ENCODE data around the gene CCNQ.

- TF ChIP-seq ELF1 (IDR thresholded peaks at IDR 0.05; ENCODE audit: borderline replicate concordance, low read depth) (no peak), YY1 (IDR thresholded peaks at IDR 0.05; ENCODE audit: extremely low read depth, insufficient replicate concordance, low read depth, low read length) (no peak)
- TF ChIP-seq, protein P1, sequence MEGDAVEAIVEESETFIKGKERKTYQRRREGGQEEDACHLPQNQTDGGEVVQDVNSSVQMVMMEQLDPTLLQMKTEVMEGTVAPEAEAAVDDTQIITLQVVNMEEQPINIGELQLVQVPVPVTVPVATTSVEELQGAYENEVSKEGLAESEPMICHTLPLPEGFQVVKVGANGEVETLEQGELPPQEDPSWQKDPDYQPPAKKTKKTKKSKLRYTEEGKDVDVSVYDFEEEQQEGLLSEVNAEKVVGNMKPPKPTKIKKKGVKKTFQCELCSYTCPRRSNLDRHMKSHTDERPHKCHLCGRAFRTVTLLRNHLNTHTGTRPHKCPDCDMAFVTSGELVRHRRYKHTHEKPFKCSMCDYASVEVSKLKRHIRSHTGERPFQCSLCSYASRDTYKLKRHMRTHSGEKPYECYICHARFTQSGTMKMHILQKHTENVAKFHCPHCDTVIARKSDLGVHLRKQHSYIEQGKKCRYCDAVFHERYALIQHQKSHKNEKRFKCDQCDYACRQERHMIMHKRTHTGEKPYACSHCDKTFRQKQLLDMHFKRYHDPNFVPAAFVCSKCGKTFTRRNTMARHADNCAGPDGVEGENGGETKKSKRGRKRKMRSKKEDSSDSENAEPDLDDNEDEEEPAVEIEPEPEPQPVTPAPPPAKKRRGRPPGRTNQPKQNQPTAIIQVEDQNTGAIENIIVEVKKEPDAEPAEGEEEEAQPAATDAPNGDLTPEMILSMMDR (IDR thresholded peaks at IDR 0.05 in 2 of 3, conservative IDR thresholded peaks at IDR 0.05 in 1 of 3; ENCODE audit: borderline replicate concordance in 1 of 3, insufficient read depth in 1 of 3, low read depth in 2 of 3, low read length in 2 of 3): no peak
These were observed 2.0 kb upstream of the CCNQ start for GRCh38 chrX:153600921-153601320.
